SK-N-SH treated with all-trans-retinoic acid at 6 μM for 48 hours (cell line): Measurements from ENCODE around the gene PSTK.

ENCODE experiments used
- CREB5 ChIP-seq: fragments of 250-450 bp; sonication (Bioruptor Pico); IDR thresholded peaks from 2 replicates; pipeline ENCODE4 v1.5.1; 2020; ENCODE audit warnings: low read depth, mild to moderate bottlenecking, moderate library complexity
- ESRRG ChIP-seq: fragments of 250-450 bp; sonication (Bioruptor Pico); IDR thresholded peaks from 2 replicates; pipeline ENCODE4 v1.6.1; 2021; ENCODE audit warnings: mild to moderate bottlenecking
- ZC3H10 ChIP-seq: fragments of 250-450 bp; sonication (Bioruptor Pico); IDR thresholded peaks from 2 replicates; pipeline ENCODE4 v1.5.1; 2021; ENCODE audit warnings: mild to moderate bottlenecking, moderate library complexity
- ZFP30 ChIP-seq: fragments of 450-650 bp; formaldehyde crosslinking; IDR thresholded peaks from 2 replicates; pipeline ENCODE4 v1.5.0; 2022; ENCODE audit warnings: mild to moderate bottlenecking, moderate library complexity
- ZNF565 ChIP-seq: fragments of 450-650 bp; formaldehyde crosslinking; conservative IDR thresholded peaks from 2 replicates; pipeline ENCODE4 v1.5.0; 2020; ENCODE audit warnings: low read depth, mild to moderate bottlenecking, moderate library complexity

- TF ChIP-seq ZNF565 (CRISPR knock-in tag) (no peak), CREB5 (CRISPR knock-in tag) (no peak), ESRRG (CRISPR knock-in tag) (no peak), ZFP30 (CRISPR knock-in tag) (no peak), ZC3H10 (CRISPR knock-in tag) (no peak)
These were observed 4.5 kb downstream of the PSTK start for GRCh38 chr10:122984708-122985107.
